Measurements from ENCODE around the gene DMRT2. TPM values are rescaled to one million over a fixed set of nuclear protein-coding genes. Genes with fewer than 3 reads are reported as not detected.

DMRT2 gene
- total and polyA plus RNA-seq, 7 experiments from 2014 or later, result 0.44 TPM; not detected in 6

- ATAC-seq, result peak; percentile 92
- Mint-ChIP-seq H3K4me3 (no peak overlapping the region), H3K4me1 (peaks cover 0 to 10% (median 0%) of the 10 kb centered on the region in 7 donors), H3K27ac (no peak overlapping the region), H3K9me3 (no peaks in the 10 kb centered on the region), H3K27me3 (peaks cover 15 to 43% (median 34%) of the 10 kb centered on the region in 5 donors), H3K36me3 (no peaks in the 10 kb centered on the region)
- CTCF ChIA-PET, result interaction anchor here (0.6 to 1.0 kb wide), 5 partner anchors 10 to 118 kb away, joined by 3 to 5 read pairs (median 3); no protein-coding TSS in a partner anchor
- Histone ChIP-seq H3K36me3 (ENCODE audit: control insufficient read depth in 2 of 3, insufficient read depth in 3 of 3, low read length in 3 of 3) (no peaks in the 10 kb centered on the region), H3K9me3 (ENCODE audit: control insufficient read depth in 2 of 3, low read length in 3 of 3) (no peaks in the 10 kb centered on the region), H3K4me3 (ENCODE audit: low read length) (no peak overlapping the region), H3K27ac (ENCODE audit: low read depth, low read length) (no peak overlapping the region), H3K4me1 (ENCODE audit: control insufficient read depth in 2 of 2, insufficient read depth in 2 of 2, low read length in 2 of 2) (no peaks in the 10 kb centered on the region), H3K27me3 (ENCODE audit: control insufficient read depth in 2 of 2, insufficient read depth in 2 of 2, low read length in 2 of 2) (no peaks in the 10 kb centered on the region)
- peak; percentile 37 to 76 (median 58) for DNase-seq
- POLR2A ChIA-PET, result no interaction called here
- intact Hi-C loops (cut with micrococcal nuclease), result loop anchor here (1.0 to 5.0 kb wide), 3 partner anchors 116 to 622 kb away; no protein-coding TSS in a partner anchor
These were observed 41.0 kb upstream of the DMRT2 start for GRCh38 chr9:1009101-1009707.

GRCh38 chr9:1013021-1013420, 37.1 kb upstream of the DMRT2 start:
- no peak for DNase-seq
- Mint-ChIP-seq H3K4me1 (peaks cover 0 to 4% (median under 1%) of the 10 kb centered on the region in 7 donors), H3K36me3 (no peaks in the 10 kb centered on the region), H3K27ac (no peak overlapping the region), H3K9me3 (no peaks in the 10 kb centered on the region), H3K4me3 (no peak overlapping the region), H3K27me3 (peaks cover 20 to 31% (median 28%) of the 10 kb centered on the region in 5 donors)
- peak; percentile 54 for ATAC-seq
- Histone ChIP-seq H3K9me3 (ENCODE audit: control insufficient read depth in 2 of 3, low read length in 3 of 3) (no peaks in the 10 kb centered on the region), H3K4me1 (ENCODE audit: control insufficient read depth in 2 of 2, insufficient read depth in 2 of 2, low read length in 2 of 2) (no peaks in the 10 kb centered on the region), H3K4me3 (ENCODE audit: low read length) (no peak overlapping the region), H3K27ac (ENCODE audit: low read depth, low read length) (no peak overlapping the region), H3K27me3 (ENCODE audit: control insufficient read depth in 2 of 2, insufficient read depth in 2 of 2, low read length in 2 of 2) (no peaks in the 10 kb centered on the region), H3K36me3 (ENCODE audit: control insufficient read depth in 2 of 3, insufficient read depth in 3 of 3, low read length in 3 of 3) (no peaks in the 10 kb centered on the region)
- ChIA-PET POLR2A (no interaction called here), CTCF (no interaction called here)
- intact Hi-C loops (cut with micrococcal nuclease), result no loop called here

GRCh38 chr9:1014225-1014624, 35.9 kb upstream of the DMRT2 start:
- H3K27me3 Mint-ChIP-seq, result peaks cover 20 to 28% (median 23%) of the 10 kb centered on the region in 5 donors
- ATAC-seq, result no peak
- no peak overlapping the region for H3K27ac ChIP-seq (ENCODE audit: low read depth, low read length)
- H3K27me3 ChIP-seq (ENCODE audit: control insufficient read depth in 2 of 2, insufficient read depth in 2 of 2, low read length in 2 of 2), result no peaks in the 10 kb centered on the region
- H3K36me3 Mint-ChIP-seq, result no peaks in the 10 kb centered on the region
- intact Hi-C loops (cut with micrococcal nuclease), result no loop called here
- no peak overlapping the region for H3K27ac Mint-ChIP-seq
- no peak overlapping the region for H3K4me3 ChIP-seq (ENCODE audit: low read length)
- no peaks in the 10 kb centered on the region for H3K9me3 ChIP-seq (ENCODE audit: control insufficient read depth in 2 of 3, low read length in 3 of 3)
- H3K4me3 Mint-ChIP-seq, result no peak overlapping the region
- H3K36me3 ChIP-seq (ENCODE audit: control insufficient read depth in 2 of 3, insufficient read depth in 3 of 3, low read length in 3 of 3), result no peaks in the 10 kb centered on the region
- DNase-seq, result no peak
- ChIA-PET POLR2A (no interaction called here), CTCF (no interaction called here)
- no peaks in the 10 kb centered on the region for H3K4me1 ChIP-seq (ENCODE audit: control insufficient read depth in 2 of 2, insufficient read depth in 2 of 2, low read length in 2 of 2)
- H3K4me1 Mint-ChIP-seq, result peaks cover 0 to 5% (median 2%) of the 10 kb centered on the region in 7 donors
- peaks cover 0 to 2% (median 0%) of the 10 kb centered on the region in 11 donors for H3K9me3 Mint-ChIP-seq

- Mint-ChIP-seq H3K4me3 (no peak overlapping the region), H3K36me3 (no peaks in the 10 kb centered on the region), H3K4me1 (peaks cover 0 to 5% (median 0%) of the 10 kb centered on the region in 7 donors), H3K9me3 (peaks cover 0 to 2% (median 0%) of the 10 kb centered on the region in 11 donors), H3K27ac (no peak overlapping the region), H3K27me3 (peaks cover 16 to 25% (median 23%) of the 10 kb centered on the region in 5 donors)
- Histone ChIP-seq H3K4me3 (ENCODE audit: low read length) (no peak overlapping the region), H3K4me1 (ENCODE audit: control insufficient read depth in 2 of 2, insufficient read depth in 2 of 2, low read length in 2 of 2) (no peaks in the 10 kb centered on the region), H3K36me3 (ENCODE audit: control insufficient read depth in 2 of 3, insufficient read depth in 3 of 3, low read length in 3 of 3) (no peaks in the 10 kb centered on the region), H3K27me3 (ENCODE audit: control insufficient read depth in 2 of 2, insufficient read depth in 2 of 2, low read length in 2 of 2) (no peaks in the 10 kb centered on the region), H3K27ac (ENCODE audit: low read depth, low read length) (no peak overlapping the region), H3K9me3 (ENCODE audit: control insufficient read depth in 2 of 3, low read length in 3 of 3) (no peaks in the 10 kb centered on the region)
- CTCF ChIA-PET, result no interaction called here
- intact Hi-C loops (cut with micrococcal nuclease), result no loop called here
- no peak for ATAC-seq
- no peak for DNase-seq
- POLR2A ChIA-PET, result no interaction called here
These were observed 35.5 kb upstream of the DMRT2 start for GRCh38 chr9:1014640-1015039.

- intact Hi-C loops (cut with micrococcal nuclease), result loop anchor here in 1 of 2 donors (2.0 kb wide), 1 partner anchor 383 kb away; no protein-coding TSS in a partner anchor
- POLR2A ChIA-PET, result no interaction called here
- H3K27me3 ChIP-seq (ENCODE audit: control insufficient read depth in 2 of 2, insufficient read depth in 2 of 2, low read length in 2 of 2), result no peaks in the 10 kb centered on the region
- H3K27me3 Mint-ChIP-seq, result peaks cover 18 to 48% (median 30%) of the 10 kb centered on the region in 5 donors
- H3K4me1 Mint-ChIP-seq, result peaks cover 0 to 5% (median 0%) of the 10 kb centered on the region in 7 donors
- H3K36me3 Mint-ChIP-seq, result peaks cover 0 to 4% (median 0%) of the 10 kb centered on the region in 5 donors
- no peak overlapping the region for H3K4me3 ChIP-seq (ENCODE audit: low read length)
- H3K4me1 ChIP-seq (ENCODE audit: control insufficient read depth in 2 of 2, insufficient read depth in 2 of 2, low read length in 2 of 2), result no peaks in the 10 kb centered on the region
- no peaks in the 10 kb centered on the region for H3K36me3 ChIP-seq (ENCODE audit: control insufficient read depth in 2 of 3, insufficient read depth in 3 of 3, low read length in 3 of 3)
- CTCF ChIA-PET, result no interaction called here
- H3K27ac Mint-ChIP-seq, result no peak overlapping the region
- H3K9me3 ChIP-seq (ENCODE audit: control insufficient read depth in 2 of 3, low read length in 3 of 3), result peaks cover 0 to 4% (median 0%) of the 10 kb centered on the region in 3 experiments
- peak in 4 of 9 donors; percentile 14 to 22 (median 16) for DNase-seq
- no peak overlapping the region for H3K27ac ChIP-seq (ENCODE audit: low read depth, low read length)
- H3K4me3 Mint-ChIP-seq, result no peak overlapping the region
- peak; percentile 48 for ATAC-seq
- H3K9me3 Mint-ChIP-seq, result peaks cover 0 to 20% (median 2%) of the 10 kb centered on the region in 11 donors
These were observed 32.0 kb upstream of the DMRT2 start for GRCh38 chr9:1018121-1018520.

GRCh38 chr9:1024112-1024511, 26.0 kb upstream of the DMRT2 start:
- Histone ChIP-seq H3K27ac (ENCODE audit: low read depth, low read length) (no peak overlapping the region), H3K4me3 (ENCODE audit: low read length) (no peak overlapping the region), H3K27me3 (ENCODE audit: control insufficient read depth in 2 of 2, insufficient read depth in 2 of 2, low read length in 2 of 2) (no peaks in the 10 kb centered on the region), H3K9me3 (ENCODE audit: control insufficient read depth in 2 of 3, low read length in 3 of 3) (peaks cover 0 to 4% (median 0%) of the 10 kb centered on the region in 3 experiments), H3K4me1 (ENCODE audit: control insufficient read depth in 2 of 2, insufficient read depth in 2 of 2, low read length in 2 of 2) (no peaks in the 10 kb centered on the region), H3K36me3 (ENCODE audit: control insufficient read depth in 2 of 3, insufficient read depth in 3 of 3, low read length in 3 of 3) (no peaks in the 10 kb centered on the region)
- DNase-seq (no peak), ATAC-seq (no peak)
- intact Hi-C loops (cut with micrococcal nuclease), result no loop called here
- ChIA-PET CTCF (no interaction called here), POLR2A (no interaction called here)
- peaks cover 0 to 31% (median 3%) of the 10 kb centered on the region in 11 donors for H3K9me3 Mint-ChIP-seq
- peaks cover 0 to 5% (median 3%) of the 10 kb centered on the region in 5 donors for H3K36me3 Mint-ChIP-seq
- H3K4me1 Mint-ChIP-seq, result no peaks in the 10 kb centered on the region
- H3K4me3 Mint-ChIP-seq, result no peak overlapping the region
- peaks cover 2 to 58% (median 42%) of the 10 kb centered on the region in 5 donors for H3K27me3 Mint-ChIP-seq
- H3K27ac Mint-ChIP-seq, result no peak overlapping the region

- no peak for DNase-seq
- H3K9me3 Mint-ChIP-seq, result peaks cover 0 to 31% (median 3%) of the 10 kb centered on the region in 11 donors
- no peaks in the 10 kb centered on the region for H3K36me3 ChIP-seq (ENCODE audit: control insufficient read depth in 2 of 3, insufficient read depth in 3 of 3, low read length in 3 of 3)
- peaks cover 0 to 4% (median 0%) of the 10 kb centered on the region in 3 experiments for H3K9me3 ChIP-seq (ENCODE audit: control insufficient read depth in 2 of 3, low read length in 3 of 3)
- H3K4me1 ChIP-seq (ENCODE audit: control insufficient read depth in 2 of 2, insufficient read depth in 2 of 2, low read length in 2 of 2), result no peaks in the 10 kb centered on the region
- H3K36me3 Mint-ChIP-seq, result peaks cover 0 to 5% (median 3%) of the 10 kb centered on the region in 5 donors
- CTCF ChIA-PET, result no interaction called here
- intact Hi-C loops (cut with micrococcal nuclease), result no loop called here
- no peak overlapping the region for H3K27ac Mint-ChIP-seq
- peaks cover 4 to 66% (median 40%) of the 10 kb centered on the region in 5 donors for H3K27me3 Mint-ChIP-seq
- POLR2A ChIA-PET, result no interaction called here
- no peaks in the 10 kb centered on the region for H3K4me1 Mint-ChIP-seq
- no peak overlapping the region for H3K27ac ChIP-seq (ENCODE audit: low read depth, low read length)
- no peak overlapping the region for H3K4me3 Mint-ChIP-seq
- H3K4me3 ChIP-seq (ENCODE audit: low read length), result no peak overlapping the region
- ATAC-seq, result no peak
- no peaks in the 10 kb centered on the region for H3K27me3 ChIP-seq (ENCODE audit: control insufficient read depth in 2 of 2, insufficient read depth in 2 of 2, low read length in 2 of 2)
These were observed 25.0 kb upstream of the DMRT2 start for GRCh38 chr9:1025131-1025530.
